Activated CD4-positive, CD25-positive, alpha-beta regulatory T cell treated with anti-CD3 and anti-CD28 coated beads, Interleukin-2, amount 50 U/mL, for 24 hours (primary cell): Measurements from ENCODE around the gene CCL4L2.
"Not testable (repeated sequence)": the region's sequence is repeated elsewhere in the genome, so short reads cannot be mapped to it uniquely, and the experiment has no call there.

Source experiments
- ATAC-seq, 2 donors: fragments of 150-1000 bp; cut with Tn5 transposase; one replicate each; pipeline ENCODE4 v1.10.0; 2021; ENCODE audit warnings: mild to moderate bottlenecking in 1 of 2, moderate library complexity in 1 of 2

Gene CCL4L2

GRCh38 chr17:36210439-36211211, at the start of gene CCL4L2:
Gene CCL4L2 (plus strand): TSS chr17:36211063.
- ATAC-seq: peak; percentile 36 to 50

GRCh38 chr17:36168836-36169235, 42.0 kb upstream of the CCL4L2 start:
- not testable (repeated sequence) for ATAC-seq

- not testable (repeated sequence) for ATAC-seq
Measured at GRCh38 chr17:36176536-36176935, 34.3 kb upstream of the CCL4L2 start, which contains the start of gene TBC1D3B. Gene TBC1D3B (minus strand): TSS chr17:36176636. CDS start chr17:36175050, 1,586 bp downstream.

GRCh38 chr17:36181446-36182175, 29.3 kb upstream of the CCL4L2 start:
- ATAC-seq: not testable (repeated sequence)

- ATAC-seq: peak in 1 of 2 donors; percentile 12
Measured at GRCh38 chr17:36182176-36183000, 28.5 kb upstream of the CCL4L2 start.

GRCh38 chr17:36183001-36183971, 27.6 kb upstream of the CCL4L2 start:
- ATAC-seq: no peak

GRCh38 chr17:36184023-36184765, 26.7 kb upstream of the CCL4L2 start:
- no peak for ATAC-seq

GRCh38 chr17:36185416-36185815, 25.4 kb upstream of the CCL4L2 start:
- no peak for ATAC-seq

GRCh38 chr17:36186810-36187763, 23.8 kb upstream of the CCL4L2 start:
- ATAC-seq: not testable (repeated sequence)

- ATAC-seq: not testable (repeated sequence)
Measured at GRCh38 chr17:36187943-36188665, 22.8 kb upstream of the CCL4L2 start.

- peak; percentile 50 to 51 for ATAC-seq
Measured at GRCh38 chr17:36188891-36189306, 22.0 kb upstream of the CCL4L2 start.

- not testable (repeated sequence) for ATAC-seq
Measured at GRCh38 chr17:36189993-36190392, 20.9 kb upstream of the CCL4L2 start.

- ATAC-seq: not testable (repeated sequence)
Measured at GRCh38 chr17:36190549-36191330, 20.1 kb upstream of the CCL4L2 start.

- no peak for ATAC-seq
Measured at GRCh38 chr17:36193216-36193775, 17.6 kb upstream of the CCL4L2 start.

GRCh38 chr17:36194147-36194831, 16.6 kb upstream of the CCL4L2 start:
- not testable (repeated sequence) for ATAC-seq

GRCh38 chr17:36194832-36195433, 15.9 kb upstream of the CCL4L2 start:
- ATAC-seq: not testable (repeated sequence)
